Bone marrow (tissue), 2 donors: Measurements from ENCODE around the gene CTRL.

Source experiments
- DNase-seq, 2 donors: peaks; one replicate each; lab custom pipeline; 2025; lab: John Stamatoyannopoulos, UW

The CTRL gene

GRCh38 chr16:67963292-67963661 lies 31.6 kb upstream of the CTRL start:
- DNase-seq: no peak

GRCh38 chr16:67962135-67962534 lies 30.5 kb upstream of the CTRL start:
- no peak for DNase-seq

- no peak for DNase-seq
Observed at GRCh38 chr16:67961551-67961957, 29.9 kb upstream of the CTRL start.

DNA sequence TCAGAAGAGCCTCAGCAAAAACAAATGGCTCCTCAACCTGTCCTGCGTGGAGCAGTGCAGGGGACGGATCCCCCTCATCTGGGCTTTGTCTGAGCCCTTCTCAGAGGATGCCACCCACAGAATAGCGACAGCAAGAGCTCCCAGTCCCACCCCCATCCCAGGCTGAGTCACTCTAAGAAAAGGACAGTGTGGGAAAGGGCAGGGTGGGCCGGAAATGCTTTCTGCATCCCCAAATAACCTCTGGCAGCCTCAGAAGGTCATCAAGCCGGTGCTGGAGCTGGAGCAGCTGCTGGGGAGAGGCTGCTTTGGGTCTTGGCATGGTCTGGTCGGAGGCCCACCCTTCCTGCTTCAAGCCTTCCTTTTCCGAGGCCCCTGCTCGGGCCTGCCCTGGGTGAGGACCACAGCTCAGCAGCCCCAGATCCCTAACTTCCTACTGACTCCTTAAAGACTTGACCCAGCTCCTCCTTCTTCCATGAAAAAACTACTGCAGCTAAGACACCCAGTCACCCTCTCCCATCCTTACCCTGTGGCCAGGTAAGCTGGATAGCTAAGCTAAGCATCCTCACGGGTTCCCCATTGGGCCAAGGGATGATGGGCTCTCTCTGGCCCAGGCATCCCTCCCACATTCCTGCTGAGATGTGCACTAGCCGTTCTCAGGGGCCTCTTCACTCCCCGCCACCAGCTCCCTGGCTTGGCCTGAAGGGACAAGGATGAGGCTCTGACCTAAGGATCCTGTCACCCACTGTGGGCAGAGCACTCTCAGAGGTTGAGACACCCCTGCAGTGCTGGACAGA lies 28.1 kb upstream of the CTRL start:
- DNase-seq: no peak

DNA sequence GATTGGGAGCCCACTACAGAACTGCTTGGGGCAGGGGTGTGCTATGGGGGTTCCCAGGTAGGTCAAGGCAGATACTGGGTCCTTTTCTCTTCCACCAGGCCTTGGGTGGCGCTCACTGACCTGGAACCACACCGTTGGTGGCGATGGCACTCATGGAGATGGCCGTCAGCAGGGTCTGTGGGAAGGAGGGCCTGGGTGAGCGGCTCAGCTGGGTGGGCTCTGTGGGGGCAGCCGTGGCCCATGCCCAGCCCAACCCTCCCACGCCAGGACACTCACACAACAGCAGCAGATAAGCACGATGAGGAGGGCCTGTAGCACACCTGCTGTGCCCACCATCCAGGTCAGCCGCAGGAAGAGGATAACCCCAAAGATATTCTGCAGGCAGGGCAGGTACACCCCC lies 26.0 kb upstream of the CTRL start:
- DNase-seq: no peak

DNA sequence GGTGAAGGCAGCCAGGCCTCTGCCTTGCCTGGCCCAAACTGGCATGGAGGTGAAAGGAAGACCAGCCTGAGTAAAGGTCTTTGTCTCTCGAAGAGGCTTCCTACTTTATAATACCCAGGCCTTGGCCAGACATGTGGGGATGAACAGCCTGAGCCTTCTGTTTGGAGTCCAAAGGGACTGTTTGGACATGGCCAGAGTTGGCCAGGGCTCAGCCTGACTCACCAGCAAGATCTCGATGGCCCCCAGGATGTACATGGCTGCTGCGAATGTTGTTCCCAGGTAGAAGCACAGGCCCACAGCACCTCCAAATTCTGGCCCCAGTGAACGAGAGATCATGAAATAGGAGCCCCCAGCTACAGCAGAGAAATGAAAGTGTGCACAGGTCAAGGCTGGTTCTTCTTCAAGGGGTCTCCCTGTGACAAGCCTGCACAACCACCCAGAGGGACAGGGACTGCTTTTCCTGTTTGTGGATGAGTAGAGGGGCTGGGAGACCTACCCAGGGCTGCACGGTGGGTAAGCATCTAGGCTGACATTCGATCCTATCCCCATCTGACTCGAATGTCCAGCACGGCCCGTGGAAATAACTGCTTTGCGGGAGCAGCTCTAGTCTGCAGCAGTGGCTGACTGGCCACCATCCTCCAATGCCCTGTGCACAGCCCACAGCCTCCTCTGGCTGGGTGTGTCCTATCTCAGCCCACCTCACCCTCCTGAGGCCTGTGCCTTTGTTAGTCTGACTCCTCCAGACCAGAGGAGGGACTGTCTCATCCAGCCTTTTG lies 22.9 kb upstream of the CTRL start:
- no peak for DNase-seq

- no peak for DNase-seq
Observed at GRCh38 chr16:67953641-67954375, 22.1 kb upstream of the CTRL start.

- DNase-seq: no peak
Observed at GRCh38 chr16:67951485-67951884, 19.8 kb upstream of the CTRL start.

GRCh38 chr16:67950335-67950843 lies 18.7 kb upstream of the CTRL start:
- DNase-seq: no peak

- no peak for DNase-seq
Observed at GRCh38 chr16:67949645-67950044, 18.0 kb upstream of the CTRL start.

GRCh38 chr16:67948015-67948414 lies 16.4 kb upstream of the CTRL start:
- DNase-seq: no peak

DNA sequence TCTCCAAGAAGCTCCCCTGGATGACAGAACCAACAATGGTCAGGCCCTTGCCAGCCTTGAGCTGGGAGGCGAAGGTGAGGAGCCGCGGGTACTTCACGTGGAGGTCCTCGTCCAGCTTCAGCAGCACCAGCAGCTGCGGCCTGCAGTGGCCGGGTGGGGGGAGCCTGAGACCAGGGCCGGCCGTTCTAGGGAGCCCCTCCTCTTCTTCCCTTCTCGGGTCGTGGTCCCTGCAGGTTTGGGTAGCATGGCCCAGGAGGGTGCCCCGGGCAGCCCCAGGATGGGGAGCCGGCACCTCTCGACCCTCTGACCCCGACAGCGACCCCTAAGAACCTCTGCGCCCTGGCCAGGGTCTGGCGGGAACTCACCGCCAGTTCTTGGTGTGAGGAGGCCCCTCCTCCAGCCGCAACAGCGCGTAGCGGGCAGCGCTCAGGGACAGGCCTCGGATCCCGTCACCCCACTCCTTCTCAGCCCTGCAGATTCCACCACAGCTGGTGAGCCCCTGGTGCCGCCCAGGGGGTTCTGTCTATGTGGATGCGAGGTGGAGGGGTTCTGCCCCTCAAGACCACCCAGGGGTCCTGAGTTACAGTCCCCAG lies 15.4 kb upstream of the CTRL start:
- no peak for DNase-seq

- DNase-seq: no peak
Observed at GRCh38 chr16:67946128-67946569, 14.5 kb upstream of the CTRL start.

GRCh38 chr16:67945392-67945933 lies 13.8 kb upstream of the CTRL start:
- DNase-seq: no peak

DNA sequence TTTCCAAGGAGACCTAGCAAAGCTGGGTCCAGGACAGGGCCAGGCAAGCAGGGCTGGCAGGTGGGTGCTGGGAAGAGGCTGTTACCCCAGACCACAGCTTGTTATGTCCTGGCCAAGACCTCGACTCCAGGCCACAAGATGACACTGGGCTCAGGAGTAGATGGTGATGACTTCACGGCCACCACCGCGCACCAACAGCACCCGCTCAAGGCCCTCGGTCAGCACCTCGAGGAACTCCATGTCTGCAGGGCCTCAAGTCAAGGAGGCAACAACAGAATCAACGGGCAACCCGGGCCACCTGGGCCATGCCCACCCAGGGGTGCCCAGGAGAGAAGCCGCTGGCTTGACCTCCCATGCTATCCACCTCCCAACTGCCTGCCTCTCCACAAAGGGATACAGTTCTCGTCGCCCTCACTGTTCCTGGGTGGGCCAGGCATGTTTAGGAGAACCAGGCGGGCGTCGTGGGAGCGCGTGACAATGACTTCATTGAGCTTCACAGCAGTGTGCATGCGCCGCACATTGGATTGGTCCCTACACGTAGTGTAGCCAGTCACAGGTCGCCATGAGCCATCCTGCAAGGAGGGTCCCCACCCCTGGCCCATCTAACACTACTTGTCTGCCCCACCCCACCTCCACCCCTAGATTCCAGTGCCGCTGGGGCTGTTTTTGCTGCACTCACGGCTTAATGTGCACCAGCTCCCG lies 13.2 kb upstream of the CTRL start:
- DNase-seq: no peak

DNA sequence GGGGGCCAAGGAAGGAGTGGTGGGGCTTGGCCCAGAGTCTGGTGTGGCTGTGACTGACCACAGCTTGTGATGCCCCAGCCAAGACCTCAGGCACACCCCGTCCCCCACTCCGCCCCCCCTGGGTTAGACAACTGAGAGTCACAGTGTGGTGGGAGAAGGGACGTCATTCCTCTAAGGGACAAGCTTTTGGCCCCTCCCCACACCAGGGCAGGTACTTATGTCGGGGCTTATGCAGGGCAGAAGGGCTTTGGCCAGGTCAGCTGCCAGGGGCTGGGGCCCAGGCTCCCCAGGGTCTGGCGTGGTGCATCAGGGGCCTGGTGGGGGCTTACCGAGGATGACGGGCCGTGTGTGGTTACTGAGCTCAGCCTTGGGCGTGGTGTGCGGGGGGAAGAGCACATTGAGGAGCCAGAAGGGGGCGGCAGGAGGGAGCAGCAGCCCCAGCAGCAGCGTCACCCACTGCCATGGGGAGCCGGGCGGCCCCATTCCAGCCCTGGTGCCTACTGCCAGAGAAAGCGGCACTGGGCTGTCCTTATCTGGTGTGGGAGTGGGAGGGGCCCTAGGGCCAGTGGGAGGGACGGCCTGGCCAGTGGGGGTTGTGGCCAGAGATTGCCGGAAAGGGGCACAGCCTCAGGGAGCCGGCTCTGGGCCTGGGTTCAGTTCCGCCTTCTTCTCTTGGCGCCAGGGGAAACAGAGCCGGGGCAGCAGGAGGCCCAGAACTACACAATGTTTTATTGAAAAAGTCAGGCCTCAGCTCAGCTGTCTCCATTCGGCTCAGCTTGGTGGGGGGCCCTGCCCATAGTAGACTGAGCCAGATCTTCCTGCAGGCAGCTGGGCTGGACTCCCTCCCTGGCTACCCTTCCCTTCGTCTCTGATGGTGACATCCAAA lies 12.2 kb upstream of the CTRL start, which contains the start of gene LCAT:
Gene LCAT, minus strand, starts transcription at position 502 of the 886 bp plus-strand sequence. Its CDS starts 19 bp downstream, at position 483.
- DNase-seq: no peak

GRCh38 chr16:67943256-67943618 lies 11.6 kb upstream of the CTRL start:
- no peak for DNase-seq

- DNase-seq: no peak
Observed at GRCh38 chr16:67942510-67943255, 11.0 kb upstream of the CTRL start.

DNA sequence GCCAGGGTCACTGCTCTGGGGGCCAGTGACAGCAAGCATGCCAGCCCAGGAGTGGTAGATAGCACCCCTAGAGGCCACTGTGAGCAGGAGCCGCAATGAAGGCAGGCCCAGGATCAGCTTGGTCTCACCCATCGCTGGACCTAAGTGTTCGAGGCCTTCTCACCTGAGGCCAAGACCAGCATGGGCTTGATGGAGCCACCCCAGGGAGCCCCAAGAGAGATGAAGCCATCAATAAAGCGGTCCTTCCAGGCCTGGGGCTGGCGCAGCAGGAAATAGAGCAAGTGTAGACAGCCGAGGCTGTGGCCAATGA lies 10.5 kb upstream of the CTRL start:
- no peak for DNase-seq
